Stimulated activated CD4-positive, alpha-beta T cell treated with anti-CD3 and anti-CD28 coated beads, Interleukin-12 subunit alpha, Interleukin-12 subunit beta, amount 100 ng/mL, for 24 hours (primary cell): ENCODE data around the gene MMAB.

ENCODE experiments used
- DNase-seq, 2 experiments: peaks; one replicate each; pipeline ENCODE4 v3.0.0-alpha.2; 2020; ENCODE audit warnings: low read depth in 2 of 2

Gene MMAB

DNA sequence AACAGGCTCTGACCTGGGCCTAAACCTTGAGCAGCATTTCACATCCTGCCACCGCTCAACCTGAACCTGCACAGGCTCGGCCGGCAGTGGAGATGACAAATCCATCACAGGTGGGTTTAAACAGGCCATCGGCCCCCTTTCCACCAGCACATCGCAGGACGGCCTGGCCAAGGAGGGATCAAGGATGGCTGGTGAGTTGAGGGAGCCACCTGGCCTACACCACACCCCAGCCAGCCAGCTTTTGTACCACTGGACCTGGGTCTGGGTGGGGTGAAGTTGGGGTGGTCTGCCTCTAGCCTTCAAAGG, 14.2 kb downstream of the MMAB start:
- DNase-seq: no peak

DNA sequence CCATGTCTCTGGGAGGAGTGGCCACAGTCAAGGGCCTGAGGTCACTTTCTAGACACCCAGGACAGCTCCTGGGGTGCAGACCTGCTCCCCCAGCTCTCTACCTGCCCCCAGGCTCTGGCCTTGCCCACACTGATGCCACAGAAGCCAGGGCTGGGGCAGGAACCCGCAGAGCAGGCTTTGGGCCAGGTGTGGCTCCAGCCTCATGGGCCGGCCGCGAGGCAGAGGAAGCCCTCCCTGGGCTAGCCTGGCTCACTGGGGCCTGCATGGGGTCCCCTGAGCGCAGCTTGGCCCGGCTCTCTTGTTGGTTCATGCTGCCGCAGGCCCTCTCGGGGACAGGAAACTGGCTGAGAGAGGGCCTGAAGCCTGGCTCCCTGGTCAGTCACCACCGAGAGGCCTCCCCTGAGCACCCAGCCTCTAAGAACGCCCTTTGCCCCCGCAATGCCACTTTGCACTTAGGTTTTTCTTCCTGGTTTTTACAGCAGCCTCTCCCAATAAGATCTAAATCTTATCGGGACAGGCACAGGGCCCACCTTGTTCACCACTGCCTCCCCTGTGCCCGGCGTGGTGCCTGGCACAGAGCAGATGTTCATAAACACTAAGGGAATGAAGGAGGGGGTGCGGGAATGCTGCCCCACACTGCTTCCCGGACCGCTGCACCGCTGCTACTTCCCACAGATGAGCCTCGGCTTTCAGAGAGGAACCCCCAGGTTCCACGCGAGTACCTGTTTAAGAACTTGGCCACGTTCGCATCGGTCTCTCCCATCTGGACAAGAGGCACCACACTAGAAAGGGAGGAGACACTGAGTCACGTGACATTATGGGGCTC, 14.7 kb downstream of the MMAB start:
- DNase-seq: no peak

DNA sequence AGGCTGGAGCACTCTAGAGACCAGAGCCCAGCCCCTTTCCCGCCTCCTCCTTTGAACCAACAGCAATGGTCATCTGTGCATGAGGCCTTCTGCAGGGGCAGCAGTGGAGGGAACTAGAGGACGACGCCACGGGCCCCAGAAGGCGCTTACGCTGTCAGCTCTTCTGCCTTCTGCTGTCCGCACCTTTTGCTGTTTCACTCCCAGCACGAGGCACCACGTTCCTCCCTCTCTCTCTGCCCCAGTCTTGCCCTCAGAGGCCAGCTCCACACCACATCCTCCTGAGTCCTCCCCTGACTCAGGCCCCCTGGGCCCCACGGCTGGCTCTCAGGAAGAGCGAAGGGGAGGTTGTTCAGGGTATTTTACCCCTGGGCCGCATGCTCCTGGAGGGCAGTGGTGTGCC, 15.5 kb downstream of the MMAB start:
- no peak for DNase-seq

DNA sequence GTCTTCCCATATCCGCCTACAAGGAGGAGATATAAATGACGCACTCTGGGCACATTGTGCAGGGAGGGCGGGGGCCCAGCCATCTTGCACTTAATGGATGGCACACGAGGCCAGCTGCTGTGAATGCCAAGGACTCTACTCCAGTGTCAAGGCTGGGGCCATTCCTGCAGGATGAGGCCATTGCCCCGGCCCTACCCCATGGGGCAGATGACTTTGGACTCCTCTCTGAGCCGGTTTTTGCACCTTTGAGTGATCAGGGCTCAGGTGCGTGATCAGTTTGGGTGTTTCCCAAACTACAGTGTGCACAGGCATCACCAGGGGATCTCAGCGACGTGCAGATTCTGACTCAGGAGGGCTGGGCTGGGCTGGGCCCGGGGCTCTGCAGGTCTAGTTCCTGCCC, 16.1 kb downstream of the MMAB start:
- no peak for DNase-seq

DNA sequence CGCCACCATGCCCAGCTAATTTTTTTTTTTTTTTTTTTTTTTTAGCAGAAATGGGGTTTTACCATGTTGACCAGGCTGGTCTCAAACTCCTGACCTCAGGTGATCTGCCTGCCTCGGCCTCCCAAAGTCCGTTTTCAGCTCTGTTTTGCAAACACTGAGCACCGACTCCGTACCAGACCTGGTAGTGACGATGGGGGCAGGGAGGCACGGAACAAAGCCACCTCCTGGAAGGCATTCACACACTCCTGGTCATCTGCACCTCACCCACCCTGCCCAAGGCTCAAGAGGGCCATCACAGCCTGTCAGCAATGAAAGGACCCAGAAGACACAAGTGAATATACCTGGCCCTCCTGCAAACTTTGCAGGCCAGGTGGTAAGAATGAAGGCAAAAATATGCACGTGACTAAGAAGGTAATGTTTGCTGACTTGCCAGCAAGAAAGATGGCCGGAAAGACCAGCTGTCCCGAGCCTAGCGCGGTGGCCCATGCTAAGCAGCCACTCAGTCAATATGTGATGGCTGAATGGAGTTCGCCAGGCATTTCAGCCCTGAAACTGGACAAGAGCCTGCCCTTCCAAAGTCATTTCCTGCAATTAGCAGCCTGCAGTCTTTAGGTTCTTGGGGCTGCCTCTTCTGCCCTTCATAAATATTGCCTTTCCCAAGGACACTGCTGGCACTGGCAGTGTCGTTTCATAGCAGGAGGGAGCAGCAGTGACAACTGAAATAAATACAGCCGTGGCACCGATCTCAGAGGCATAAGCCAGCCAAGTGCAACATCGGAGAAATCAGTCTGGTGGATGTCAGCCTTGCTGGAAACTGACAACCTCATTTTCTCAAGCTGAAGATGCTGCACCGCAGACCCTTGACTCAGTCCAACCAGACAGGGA, 17.6 kb downstream of the MMAB start:
- no peak for DNase-seq

DNA sequence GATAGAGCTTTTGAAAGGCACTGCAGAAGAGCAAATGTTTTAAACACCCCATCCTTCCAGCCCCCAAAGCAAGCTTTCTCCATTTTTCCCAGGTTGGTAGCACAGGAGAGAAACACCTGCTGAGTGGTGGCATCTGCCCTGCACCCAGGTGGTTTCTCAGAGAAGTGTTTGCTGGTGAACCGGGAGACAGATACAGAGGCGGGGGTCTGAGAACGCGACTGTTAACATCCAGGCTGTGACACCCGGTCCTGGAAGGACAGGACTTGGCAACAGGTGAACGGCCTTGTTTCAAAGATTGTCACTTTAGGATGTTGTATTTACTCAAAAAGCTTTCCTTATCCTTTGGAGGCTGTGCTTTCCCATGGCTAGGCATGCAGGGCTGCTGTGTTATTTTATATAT, 18.5 kb downstream of the MMAB start:
- DNase-seq: no peak

DNA sequence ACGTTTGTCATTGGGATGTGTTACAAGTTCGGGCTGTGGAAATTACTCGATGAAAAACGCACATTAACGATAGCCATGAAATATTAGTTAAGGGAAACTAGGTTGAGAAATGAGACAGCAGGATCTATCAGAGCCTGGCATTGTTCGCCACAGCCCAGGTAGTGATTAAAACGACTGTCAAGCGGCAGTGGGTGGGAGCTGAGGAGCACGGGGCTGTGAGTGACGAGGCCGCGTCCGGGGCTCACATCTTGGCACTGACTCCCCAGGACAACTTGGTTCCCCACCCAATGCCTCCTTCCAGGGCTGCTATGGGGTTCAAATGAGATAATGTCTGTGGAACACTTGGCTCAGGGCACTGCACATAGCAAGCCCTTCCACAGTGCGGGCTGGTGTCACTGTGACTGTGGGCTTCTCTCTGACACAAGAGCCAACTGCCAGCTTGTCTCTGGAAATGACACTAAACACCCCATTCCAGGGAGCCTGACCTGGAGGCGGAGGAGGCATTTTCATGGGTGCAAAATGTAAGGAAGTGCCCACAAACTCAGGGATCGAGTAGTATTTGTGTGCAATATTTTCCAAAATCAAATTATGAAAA, 19.3 kb downstream of the MMAB start:
- DNase-seq: no peak

DNA sequence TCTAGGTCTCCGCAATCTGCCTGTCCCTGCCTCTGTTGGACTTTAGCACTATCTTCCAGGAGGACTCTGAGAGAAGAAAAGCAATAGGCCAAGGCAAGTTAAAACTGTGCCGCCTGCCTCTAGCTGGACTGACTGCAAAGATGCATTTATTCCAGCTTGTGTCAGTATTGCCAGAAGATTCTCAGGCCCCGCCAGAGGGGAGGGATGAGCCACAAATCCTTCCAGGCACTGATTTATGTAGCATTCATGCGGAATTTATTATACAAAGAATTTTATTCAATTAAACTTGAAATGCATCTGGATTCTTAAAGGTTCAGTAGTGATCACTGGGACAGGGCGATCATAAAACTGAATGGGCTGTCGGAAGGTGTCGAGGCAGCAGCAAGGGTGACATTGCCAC, 19.8 kb downstream of the MMAB start:
- DNase-seq: no peak

DNA sequence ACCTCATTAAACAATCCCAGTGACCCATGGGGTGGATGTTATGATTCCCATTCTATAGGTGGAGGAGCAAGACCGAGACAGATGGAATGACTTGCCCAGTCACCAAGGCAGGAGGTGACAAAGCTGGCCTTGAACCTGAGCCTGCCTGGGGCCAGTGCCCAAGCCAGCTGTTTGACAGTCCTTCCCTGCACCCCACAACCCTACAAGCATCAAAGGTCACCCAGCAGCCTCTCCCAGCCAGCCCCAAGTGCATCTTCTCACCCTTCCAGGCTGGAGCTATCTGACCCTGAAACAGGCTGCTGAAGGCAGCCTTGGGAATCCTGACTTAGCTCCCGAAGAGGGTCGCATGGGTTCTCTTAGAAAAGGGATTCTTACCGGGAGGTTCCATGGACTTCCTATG, 20.3 kb downstream of the MMAB start:
- no peak for DNase-seq

DNA sequence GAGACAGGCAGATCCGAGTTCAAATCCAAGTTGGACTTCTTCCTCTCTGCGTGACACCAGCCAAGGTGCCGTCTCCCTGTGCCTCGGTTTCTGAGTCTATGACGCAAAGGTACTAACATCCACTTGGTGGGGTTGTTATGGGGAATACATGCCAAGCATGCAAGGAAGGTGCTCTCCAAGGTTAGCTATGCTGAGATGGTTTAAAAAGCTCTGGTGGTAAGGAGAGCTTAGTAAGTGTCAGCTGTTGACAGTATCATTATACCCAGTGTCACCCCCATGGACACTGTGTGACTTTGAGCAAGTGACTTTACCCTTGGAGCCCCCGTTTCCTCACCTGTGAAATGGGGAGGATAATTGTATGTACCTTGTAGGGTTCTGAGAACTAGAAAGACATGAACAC, 22.2 kb downstream of the MMAB start:
- no peak for DNase-seq

DNA sequence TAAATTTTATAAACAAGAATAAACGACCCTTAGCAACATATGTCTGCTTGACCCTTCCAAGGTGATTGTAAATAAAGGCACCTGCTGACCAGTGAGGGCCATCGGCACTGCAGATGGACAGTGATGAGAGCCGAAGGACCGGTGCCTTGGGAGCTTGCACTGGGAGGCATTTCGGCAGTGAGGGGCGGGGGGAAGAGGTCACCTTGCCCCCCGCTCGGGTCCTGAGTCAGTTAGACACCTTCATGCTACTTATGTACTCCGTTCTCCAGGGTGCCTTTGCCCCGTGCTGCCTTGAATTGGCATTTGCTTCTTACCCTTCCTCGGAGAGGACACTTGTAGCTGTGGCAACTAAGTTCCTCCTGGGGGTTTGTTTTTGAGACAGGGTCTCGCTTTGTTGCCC, 23.0 kb downstream of the MMAB start:
- DNase-seq: no peak

DNA sequence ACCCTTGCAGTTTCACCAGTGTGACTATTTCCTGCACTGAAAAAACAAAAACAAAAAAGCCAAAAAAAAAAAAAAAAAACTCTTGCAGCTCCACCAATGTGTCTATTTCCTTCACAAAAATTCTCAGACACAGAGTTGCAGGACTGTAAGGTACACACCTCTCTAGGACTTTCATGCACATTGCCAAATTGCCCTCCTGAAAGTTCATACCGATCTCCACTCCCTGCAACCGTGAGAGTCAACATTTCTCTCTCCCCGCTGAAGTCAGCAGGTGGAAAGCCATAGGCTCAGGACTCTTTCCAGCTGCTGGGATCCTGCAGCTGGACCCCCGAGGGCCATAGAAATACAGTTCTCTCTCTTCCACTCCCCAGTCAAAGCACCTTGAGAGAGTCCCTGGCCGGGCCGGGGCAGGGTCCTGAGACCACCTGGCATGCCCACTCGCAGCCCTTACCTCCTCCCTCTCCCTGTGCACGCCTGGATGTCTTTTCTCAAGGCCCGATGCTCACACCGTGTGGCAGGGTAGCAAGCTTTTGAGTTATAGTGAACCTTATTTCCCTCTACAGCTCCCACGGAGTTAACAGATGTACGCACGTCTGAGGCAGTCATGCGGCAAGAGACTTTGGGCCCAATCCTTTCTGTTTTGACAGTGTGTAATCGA, 23.6 kb downstream of the MMAB start:
- no peak for DNase-seq

DNA sequence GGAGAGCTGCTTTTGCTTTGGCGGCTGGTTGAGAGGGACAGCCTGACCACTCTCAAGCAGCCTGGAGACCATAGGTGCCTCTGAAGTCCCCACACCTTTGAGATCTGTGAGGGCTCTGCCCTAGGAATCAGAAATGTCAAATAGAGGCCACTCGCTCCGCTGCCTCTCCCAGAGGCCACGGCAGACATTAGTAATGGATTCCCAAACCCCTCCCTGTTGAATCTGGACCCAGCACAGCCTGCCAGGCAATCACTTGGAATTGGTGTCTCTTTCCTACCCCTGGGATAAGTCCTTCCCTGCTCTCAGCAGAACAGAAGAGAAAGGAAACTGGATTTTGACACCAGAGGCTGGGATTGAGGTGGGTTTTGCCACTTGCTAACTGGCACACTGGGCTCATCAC, 25.0 kb downstream of the MMAB start:
- DNase-seq: no peak

DNA sequence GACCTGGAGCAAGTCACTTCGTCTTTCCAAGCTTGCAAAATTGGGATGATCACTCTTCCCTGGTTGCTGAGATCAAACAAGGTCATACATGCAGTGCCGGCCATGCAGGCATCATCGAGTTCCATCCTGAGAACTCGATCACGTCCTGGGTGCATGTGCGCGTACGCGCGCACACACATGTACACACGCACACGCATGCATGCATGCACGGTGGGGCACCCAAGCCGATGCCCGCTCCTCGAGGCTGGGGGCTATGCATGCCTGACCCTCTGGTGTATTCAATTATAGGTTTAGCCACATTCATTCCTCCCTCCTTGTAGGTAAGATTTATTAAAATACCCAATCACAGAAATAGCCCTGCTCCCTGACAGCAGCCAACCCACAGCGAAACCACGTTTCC, 26.0 kb downstream of the MMAB start:
- no peak for DNase-seq

DNA sequence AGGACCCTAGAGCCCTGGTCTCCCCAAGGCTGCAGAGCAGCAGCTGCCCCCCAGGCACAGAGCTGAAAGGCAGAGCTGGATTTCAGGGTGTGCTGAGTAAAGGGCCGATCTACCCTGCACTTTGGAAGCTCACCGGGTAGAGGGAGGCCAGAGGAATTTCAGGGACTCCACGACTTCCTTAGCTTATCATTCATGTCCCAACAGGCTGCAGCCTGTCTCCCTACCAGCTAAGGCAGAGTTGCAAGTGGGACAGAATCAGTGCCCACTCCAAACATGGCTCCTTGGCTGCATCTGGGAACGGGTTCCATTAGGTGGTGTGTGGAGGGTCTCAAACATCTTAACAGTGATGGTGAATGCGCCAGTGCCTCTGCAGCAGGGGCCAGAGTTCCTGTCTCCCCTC, 27.5 kb downstream of the MMAB start:
- DNase-seq: no peak

DNA sequence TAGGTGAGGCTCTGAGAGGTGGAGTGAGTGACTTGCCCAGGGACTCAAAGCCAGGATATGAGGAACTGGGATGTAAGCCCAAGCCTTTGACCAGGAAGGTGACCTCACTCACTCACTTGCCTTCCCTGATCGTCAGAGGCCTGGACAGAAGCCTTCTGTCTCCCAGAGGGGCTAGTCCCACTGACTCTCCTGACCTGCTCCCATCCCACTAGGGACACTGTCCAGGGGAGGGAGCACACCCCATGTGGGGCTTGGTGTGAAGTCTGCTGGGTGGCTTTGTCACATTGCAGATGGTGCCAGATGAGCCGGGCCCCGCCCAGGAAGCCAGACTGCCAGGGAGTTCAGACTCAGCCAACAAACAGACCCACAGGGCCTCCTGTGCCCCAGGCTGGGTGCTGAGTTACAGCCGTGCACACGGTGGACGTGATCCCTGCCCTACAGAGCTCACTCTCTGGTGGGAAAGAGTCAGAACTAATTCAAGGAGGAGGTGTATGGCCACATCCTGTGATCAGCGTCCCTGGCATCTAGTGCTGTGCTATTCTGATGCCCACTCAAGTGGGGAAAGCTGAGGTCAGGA, 28.3 kb downstream of the MMAB start:
- no peak for DNase-seq

DNA sequence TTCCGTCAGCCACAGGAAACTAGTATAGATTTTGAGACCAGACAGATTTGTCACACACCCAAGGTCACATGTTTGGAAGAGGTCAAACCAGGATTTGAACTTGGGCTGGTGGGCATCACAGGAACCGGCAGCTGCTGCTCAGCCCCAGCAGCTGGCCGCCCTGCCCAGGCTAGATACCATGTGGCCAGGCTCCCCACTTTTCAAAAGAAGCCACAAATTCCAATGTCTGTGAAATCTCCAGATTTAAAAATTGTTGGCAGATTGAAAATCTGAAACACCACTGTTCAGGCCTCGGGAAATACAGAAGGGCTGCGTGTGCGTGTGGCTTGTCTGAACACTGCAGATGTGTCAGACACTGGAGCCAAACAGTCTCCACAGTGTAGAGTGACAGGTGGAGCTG, 30.4 kb downstream of the MMAB start:
- no peak for DNase-seq

DNA sequence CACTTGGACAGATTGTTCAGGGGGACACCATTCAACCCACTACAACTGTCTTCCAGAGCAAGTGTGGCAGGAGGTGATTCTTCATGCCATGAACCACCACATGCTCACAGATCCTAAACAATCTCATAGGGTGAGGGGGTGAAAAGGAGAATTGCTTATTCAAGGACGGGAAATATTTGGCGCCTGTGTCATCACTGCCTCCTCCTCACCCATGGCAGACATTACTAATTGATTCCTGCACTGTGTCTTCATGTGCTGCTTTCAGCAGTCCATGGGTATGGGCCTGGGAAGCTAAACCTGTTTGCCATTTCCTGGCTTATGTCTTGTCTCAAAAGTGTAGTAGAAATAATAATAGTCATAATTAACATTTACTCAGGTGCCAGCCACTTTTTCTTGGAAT, 31.3 kb downstream of the MMAB start:
- DNase-seq: no peak

DNA sequence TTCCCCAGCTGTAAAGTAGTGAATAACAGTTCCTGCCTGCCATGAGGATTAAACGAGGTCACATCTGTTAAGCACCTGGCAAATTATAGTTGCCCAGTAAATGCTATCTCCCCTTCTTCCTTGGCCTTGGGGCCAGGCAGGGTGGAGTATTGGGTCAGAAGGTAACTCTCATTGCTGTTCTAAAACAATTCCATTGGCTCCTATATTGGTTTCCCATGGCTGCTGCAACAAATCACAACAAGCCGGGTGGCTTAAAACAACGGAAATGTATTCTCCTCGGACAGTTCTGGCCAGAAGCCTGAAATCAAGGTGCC, 31.9 kb downstream of the MMAB start:
- DNase-seq: no peak

DNA sequence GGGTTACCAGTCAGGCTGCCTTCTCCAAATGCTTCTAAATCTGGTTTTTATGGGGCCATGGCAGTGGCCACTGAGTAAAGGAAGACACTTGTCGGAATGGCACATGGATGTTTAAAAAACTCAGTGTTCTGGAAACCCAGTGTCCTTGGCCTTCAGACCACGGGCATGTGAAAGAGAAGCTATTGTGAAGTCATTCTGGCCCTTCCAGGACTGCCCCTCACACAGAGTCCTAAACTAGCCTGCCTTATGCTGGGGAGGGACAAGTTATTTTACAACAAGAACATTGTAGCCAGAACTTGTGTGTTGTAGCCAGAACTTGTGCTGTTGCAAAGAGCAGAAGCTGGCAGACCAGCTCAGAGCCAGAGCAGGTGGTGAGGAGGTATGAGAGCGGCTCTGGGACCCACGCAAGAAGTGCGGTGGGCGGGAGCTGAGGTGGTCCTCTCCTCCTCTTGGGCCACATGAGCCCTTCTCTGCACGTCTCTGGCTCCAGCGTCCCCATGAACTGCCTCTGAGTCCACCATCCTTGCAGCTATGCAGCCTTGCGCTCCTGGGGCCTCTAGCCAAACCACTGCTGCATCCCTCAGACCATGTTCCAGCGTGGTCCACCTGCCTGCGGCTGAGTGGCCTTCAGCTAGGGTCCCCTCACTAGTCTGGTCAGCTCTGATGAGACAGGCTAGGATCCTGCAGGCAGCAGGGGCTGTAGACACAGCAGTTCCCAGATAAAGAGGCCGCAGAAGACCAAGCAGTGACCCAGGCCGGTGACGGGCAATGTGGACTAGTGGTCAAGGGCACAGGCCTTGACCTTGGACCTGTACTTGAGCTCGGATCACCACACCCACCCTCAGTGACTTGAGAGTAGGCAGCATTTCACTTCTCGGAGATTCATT, 32.5 kb downstream of the MMAB start:
- no peak for DNase-seq

DNA sequence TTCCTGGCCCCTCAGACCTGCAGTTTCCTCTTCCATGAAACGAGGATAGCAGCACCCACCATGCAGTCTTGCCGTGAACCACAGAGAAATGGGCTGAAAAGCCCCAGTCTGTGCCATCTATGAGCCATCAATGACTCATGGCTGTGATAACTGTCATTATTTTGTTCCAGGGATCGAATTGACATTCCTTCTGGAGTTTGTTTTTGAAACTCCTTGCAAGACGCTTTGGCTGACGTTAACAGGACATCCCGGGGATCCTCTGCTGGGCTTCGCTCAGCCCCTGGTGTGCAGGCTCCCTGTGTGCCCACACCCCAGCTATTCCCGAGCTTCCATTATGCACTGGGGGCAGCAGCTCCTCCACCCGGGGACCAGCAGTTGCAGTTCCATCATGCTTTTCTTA, 33.8 kb downstream of the MMAB start:
- no peak for DNase-seq
